GM19455 (cell line): ENCODE data around the gene NFIX.
A peak's percentile ranks its signal among the peaks of the same experiment; 100 is the strongest.
"Not testable (repeated sequence)": the region's sequence is repeated elsewhere in the genome, so short reads cannot be mapped to it uniquely, and the experiment has no call there.

Experiments
- ATAC-seq: cut with Tn5 transposase; IDR thresholded peaks from one replicate; pipeline ENCODE4 v1.9.1; 2021; ENCODE audit not compliant: unreplicated experiment

The NFIX gene

DNA sequence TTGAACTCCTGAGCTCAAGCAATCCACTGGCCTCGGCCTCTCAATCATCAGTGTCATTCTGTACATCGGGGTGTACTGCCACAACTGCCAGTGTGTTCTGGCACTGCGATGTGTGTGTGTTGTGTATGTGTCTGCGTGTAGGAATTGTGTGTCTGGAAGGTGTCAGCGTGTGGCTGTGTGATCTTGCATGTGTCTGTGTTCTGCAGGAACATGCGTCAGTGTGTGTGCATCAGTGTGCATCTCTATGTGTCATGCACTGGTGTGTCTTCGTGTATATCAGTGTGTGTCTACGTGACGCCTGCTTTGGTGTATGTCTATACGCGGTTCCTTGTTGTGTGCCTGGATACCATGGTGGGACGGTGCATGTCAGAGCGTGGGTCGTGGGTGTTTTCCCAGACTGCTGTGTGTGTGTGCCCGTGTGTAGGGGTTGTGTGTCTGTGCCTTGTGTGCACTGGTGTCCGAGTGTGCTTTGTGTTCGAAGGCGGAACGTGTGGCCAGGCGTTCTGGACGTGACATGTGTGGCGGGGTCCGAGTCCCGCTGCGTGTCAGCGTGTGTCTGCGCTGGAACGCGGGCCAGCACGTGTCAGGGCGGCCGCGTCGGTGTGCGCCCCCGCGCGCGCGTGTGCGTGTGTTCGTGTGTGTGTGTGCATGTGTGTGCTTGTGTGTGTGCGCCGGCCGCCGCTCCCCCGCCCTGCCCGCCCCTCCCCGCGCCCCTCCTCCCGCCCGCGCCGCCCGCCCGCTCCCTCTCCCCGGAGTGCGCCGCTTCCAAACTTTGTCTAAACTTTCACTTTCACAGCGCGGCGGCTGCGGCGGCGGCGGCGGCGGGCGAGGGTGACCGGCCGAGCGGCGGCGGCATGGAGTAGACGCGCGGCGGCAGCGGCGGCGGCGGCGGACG is at the start of gene NFIX:
TSS of gene NFIX (plus strand) at position 775 of the 895 bp plus-strand sequence. CDS start 363 bp downstream, outside the sequence.
- ATAC-seq, result no peak

DNA sequence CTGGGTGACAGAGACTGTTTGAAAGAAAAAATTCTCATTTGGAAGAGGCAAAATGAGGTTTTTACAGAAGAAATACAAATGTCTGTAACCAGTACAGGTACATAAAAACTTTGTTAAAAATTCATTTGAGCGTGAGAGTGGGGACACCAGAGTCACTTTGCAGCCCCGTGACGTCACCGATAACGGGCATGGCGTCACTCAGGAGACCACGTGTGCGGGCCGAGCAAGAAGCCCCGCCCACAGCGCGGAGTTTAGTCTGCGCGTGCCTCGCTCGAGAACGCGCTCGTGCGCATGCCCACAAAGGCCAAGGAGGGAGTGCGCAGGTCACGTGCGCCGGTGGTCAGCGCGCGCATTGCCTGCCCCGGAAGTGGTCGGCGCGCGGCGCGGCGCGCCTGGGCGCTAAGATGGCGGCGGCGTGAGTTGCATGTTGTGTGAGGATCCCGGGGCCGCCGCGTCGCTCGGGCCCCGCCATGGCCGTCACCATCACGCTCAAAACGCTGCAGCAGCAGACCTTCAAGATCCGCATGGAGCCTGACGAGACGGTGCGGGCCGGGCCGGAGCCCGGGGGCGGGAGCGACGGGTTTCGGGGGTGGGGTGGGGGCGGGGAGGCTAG is 49.7 kb upstream of the NFIX start, which contains the start of gene RAD23A:
TSS of gene RAD23A (plus strand) at position 384 of the 613 bp plus-strand sequence. CDS start at position 471, 87 bp downstream.
- peak; percentile 70 for ATAC-seq

DNA sequence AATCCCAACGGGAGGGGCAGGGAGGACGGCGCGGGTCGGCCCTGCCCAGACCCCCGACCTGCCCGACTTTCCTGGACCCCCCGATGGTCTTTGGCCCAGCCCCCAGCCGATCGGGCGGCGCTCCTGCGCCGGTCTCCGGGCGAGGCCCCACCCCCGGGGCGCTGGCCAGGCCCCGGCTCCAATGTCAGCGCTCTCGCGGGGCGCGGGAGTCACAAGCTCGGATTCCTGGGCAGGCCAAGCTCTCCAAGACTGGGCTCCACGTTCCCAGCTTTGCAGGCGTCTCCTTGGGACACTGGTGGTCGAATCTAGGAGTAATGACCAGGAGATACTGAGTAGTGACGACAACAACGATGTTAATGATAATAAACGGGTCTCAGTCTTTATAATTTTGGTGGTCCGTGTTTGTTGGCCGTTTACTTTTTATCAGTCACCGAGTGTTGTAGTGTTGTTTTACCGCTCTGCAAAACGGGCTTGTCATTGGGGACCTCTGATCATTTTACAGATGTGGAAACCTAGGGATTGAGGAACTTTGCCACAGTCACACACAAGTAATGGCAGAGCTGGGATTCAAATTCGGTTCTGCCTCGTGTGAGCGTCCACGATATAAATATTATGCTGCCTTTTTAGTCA is 49.1 kb upstream of the NFIX start:
- peak; percentile 27 for ATAC-seq

DNA sequence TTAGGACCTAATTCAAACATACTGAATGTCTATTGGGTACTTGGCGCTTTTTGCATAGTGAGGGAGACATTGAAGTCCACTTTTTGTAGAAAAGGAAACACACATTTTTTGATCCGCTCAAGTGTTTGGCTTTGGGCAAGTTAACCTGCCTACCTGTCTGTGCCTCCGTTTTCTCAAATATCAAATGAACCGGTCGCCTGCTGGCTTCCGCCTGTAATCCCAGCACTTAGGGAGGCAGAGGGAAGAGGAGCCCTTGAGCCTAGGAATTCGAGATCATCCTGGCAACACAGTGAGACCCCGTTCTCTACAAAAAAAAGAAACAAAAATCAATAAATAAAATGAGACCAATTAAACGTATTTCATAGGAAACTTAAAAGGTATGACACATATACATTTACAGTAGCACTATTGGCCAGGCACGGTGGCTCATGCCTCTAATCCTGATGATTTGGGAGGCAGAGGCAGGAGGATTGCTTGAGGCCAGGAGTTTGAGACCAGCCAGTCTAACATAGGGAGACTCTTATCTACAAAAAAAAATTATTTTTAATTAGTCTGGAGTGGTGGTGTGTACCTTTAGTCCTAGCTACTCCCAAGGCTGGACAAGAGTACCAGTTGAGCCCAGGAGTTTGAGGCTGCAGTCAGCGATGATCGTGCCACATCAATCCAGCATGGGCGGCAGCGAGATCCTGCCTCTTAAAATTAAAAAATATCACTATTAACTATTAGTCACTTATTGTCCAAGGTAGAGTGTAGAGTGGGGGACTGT is 48.4 kb upstream of the NFIX start:
- ATAC-seq, result no peak

DNA sequence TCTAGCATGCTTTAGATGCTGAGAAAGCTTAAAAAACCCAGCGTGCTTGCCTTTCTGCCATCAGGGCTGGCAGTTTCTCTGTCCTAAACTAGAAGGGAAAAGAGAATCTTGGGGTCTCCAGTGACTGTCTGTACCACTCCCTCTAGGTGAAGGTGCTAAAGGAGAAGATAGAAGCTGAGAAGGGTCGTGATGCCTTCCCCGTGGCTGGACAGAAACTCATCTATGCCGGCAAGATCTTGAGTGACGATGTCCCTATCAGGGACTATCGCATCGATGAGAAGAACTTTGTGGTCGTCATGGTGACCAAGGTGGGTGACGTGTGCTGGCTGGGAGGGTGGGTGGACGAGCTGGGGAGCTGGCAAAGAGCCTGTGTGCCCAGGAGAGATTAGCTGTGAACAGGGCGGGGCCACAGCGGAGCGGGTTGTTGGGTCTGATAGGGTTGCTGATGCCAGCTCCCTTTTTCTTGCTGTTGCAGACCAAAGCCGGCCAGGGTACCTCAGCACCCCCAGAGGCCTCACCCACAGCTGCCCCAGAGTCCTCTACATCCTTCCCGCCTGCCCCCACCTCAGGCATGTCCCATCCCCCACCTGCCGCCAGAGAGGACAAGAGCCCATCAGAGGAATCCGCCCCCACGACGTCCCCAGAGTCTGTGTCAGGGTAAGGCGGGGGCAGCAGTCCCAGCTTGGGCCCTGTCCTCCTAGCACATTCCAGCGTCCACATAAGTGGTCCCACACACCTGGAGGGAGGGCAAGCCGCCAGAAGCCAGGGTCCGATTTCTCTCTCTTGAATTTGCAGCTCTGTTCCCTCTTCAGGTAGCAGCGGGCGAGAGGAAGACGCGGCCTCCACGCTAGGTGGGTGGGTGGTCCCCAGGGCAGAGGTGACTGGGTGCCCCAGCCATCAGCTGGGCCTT is 47.3 kb upstream of the NFIX start:
- ATAC-seq, result no peak

DNA sequence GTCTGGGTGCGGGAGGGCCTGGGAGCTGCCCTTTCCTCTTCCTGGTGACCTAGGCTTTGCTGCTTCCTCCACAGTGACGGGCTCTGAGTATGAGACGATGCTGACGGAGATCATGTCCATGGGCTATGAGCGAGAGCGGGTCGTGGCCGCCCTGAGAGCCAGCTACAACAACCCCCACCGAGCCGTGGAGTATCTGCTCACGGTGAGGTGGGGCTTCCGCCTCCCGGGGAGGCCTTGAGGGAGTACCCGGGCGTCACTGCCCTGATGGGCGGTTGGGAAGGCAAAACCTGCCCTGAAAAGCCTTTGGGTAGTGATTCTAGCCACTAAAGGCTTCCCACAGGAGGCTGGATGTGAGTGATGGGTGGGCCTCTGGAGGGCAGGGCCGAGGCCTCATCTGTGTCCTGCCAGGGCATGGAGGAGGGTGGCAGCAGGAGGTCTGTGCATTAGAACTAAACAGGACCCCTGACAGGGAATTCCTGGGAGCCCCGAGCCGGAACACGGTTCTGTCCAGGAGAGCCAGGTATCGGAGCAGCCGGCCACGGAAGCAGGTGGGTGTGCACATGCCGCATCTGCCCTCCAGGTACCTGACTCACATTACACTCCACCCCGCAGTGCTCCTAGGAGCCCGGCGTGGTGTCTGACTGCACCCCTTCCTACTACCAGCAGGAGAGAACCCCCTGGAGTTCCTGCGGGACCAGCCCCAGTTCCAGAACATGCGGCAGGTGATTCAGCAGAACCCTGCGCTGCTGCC is 46.5 kb upstream of the NFIX start:
- no peak for ATAC-seq

DNA sequence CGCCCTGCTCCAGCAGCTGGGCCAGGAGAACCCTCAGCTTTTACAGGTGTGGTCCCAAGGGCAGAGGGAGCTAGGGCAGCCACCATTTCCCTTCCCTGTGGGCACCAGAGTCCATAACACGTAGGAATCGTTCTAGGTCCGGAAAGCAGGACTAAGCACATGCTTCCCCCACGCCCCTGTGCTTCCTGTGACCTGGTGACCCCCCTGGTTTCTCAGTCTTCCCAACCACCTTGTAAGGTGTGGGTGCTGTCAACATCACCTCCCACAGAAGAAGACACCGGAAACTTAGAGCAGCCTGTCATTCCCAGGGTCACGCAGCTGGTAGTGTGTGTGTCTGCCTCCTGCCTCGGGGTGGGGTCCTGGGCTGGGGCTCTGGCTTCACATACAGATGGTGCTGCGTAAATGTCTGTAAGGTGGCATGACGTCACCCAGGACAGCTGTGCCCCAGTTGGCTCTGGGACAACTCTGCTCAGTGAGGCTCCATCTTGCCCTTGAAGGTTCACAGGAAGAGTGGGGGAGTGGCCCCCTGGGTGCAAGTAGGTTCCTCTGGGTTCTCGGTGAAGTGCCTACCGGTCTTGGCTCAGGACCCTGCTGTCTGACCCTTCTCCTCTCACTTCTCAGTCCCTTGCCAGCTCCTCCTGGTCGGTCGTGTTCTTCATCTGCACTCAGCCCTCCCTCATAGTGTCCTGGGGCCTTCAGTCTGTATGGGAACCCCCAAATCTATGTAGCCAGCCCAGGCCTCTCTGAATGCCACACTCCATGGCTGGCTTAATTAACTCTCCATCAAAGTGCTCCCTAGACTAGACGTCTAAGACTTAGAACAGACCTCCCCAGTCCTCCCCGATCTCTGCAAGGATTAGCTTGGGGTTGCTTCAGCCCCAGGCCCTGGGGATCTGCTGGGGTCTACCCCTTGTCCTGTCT is 45.7 kb upstream of the NFIX start:
- ATAC-seq, result no peak

DNA sequence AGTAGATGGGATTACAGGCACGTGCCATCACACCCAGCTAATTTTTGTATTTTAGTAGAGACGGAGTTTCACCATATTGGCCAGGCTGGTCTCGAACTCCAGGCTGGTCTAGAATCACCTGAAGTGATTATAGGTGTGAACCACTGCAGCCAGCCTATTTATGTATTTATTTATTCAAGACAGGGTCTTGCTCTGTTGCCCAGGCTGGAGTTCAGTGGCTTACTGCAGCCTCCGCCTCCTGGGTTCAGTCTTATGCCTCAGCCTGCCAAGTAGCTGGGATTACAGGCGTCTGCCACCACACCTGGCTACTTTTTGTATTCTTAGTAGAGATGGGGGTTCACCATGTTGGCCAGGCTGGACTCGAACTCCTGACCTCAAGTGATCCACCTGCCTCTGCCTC is 43.2 kb upstream of the NFIX start:
- ATAC-seq, result not testable (repeated sequence)

DNA sequence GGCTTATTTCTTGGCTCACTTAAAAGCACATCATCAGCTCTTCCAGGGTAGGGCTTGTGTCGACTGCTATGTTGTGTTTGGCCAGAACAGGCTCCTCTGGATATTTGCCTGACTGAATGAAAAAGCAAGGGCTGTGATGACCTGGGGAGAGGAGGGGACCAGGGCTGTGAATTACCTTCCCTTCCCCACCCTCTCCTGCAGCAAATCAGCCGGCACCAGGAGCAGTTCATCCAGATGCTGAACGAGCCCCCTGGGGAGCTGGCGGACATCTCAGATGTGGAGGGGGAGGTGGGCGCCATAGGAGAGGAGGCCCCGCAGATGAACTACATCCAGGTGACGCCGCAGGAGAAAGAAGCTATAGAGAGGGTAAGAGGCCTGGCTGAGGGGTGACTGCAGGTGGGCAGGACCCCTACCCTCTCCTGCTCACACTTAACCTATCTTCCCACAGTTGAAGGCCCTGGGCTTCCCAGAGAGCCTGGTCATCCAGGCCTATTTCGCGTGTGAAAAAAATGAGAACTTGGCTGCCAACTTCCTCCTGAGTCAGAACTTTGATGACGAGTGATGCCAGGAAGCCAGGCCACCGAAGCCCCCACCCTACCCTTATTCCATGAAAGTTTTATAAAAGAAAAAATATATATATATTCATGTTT is 42.7 kb upstream of the NFIX start:
- no peak for ATAC-seq

DNA sequence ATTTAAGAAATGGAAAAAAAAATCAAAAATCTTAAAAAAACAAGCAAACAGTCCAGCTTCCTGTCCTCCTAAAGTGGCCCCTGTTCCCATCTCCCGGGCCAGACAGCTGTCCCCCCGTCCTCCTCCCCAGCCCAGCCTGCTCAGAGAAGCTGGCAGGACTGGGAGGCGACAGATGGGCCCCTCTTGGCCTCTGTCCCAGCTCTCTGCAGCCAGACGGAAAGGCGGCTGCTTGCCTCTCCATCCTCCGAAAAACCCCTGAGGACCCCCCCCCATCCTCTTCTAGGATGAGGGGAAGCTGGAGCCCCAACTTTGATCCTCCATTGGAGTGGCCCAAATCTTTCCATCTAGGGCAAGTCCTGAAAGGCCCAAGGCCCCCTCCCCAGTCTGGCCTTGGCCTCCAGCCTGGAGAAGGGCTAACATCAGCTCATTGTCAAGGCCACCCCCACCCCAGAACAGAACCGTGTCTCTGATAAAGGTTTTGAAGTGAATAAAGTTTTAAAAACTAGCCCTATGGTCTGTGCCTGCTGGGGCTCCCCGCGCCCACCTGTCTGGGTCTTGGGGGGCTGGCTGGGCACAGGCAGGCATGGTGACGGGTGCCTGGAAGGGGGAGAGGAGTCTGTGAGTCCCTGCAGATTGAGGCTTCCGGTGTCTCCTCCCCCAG is 42.0 kb upstream of the NFIX start:
- ATAC-seq, result no peak

DNA sequence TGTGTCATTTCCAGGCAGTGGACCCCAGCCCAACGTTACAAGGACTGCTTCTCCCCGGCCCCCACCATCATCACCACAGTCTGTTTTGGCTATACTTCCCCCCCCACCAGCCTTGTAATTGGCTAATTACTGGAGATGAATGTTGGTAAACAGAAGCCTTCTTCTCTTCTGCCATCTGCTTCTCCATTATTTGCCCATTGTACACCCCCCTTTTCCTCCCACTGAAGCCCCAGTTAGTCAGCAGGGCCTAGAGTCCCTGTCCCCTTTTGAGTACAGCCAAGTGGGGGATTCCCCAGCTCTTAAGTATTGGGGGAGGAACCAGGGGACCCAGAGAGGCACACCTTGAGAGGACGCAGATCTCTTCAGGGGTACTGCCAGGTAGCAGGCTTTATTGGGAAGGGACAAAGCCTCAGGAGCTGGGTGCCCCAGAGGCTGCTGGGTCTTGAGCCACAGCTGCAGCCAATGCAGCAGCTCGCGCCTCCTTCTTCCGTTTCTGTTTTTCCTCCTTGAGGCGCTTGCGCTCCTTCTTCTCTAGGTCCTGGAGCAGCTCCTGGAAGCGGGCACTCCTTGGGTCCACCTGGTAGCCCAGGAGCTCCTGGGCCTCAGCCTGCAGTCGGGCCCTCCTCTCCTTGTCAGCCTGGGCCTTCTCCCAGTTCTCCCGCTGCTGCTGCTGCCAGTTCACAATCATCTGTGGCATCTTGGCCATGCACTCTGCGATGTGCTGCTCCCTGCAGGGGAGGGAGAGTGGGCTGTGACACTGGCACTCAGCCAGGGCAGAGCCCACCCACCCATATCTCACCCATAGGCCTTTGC is 41.3 kb upstream of the NFIX start:
- no peak for ATAC-seq

DNA sequence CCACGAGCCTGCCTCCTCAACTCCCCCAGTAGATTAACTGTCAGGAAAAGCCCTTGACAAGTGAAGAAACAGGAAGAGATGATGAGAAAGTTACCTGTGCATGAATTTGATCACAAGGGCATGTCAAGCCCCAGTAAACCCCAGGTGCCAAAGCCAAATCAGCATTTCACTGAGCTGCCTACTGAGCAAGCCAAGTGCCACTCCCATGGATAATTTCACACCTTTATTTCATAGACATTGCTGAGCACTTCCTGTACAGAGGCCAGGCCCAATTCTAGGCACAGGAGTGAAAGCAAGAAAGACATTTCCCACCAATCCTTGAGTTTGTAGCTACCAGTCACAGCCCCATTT is 40.7 kb upstream of the NFIX start:
- no peak for ATAC-seq

DNA sequence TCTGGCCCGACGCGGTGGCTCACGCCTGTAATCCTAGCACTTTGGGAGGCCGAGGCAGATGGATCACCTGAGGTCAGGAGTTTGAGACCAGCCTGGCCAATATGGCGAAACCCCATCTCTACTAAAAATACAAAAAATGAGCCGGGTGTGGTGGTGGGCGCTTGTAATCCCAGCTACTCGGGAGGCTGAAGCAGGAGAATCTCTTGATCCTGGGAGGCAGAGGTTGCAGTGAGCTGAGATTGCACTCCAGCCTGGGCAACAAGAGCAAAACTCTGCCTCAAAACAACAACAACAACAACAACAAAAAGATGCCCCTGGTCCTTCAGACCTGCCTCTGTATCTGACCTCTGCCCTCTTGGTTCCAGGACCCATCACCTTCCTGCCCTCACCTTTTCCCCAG is 39.7 kb upstream of the NFIX start:
- ATAC-seq, result not testable (repeated sequence)

DNA sequence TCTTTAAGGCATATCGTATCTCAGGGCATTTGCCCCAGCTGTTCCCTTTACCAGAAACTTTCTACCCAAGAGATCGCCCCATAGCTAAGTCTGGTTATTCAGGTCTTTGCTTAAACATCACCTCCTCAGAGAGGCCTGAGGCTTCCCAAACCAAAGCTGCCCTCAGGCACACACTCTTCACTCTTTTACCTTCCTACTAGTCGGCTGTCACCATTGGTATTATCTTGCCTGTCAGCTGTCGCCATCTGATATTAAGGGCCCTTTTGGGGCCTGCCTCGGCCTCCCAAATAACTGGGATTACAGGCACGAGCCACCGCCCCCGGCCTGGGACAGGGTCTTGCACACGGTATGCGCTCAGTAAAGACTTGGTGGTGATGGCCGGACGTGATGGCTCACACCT is 39.3 kb upstream of the NFIX start:
- ATAC-seq, result no peak

DNA sequence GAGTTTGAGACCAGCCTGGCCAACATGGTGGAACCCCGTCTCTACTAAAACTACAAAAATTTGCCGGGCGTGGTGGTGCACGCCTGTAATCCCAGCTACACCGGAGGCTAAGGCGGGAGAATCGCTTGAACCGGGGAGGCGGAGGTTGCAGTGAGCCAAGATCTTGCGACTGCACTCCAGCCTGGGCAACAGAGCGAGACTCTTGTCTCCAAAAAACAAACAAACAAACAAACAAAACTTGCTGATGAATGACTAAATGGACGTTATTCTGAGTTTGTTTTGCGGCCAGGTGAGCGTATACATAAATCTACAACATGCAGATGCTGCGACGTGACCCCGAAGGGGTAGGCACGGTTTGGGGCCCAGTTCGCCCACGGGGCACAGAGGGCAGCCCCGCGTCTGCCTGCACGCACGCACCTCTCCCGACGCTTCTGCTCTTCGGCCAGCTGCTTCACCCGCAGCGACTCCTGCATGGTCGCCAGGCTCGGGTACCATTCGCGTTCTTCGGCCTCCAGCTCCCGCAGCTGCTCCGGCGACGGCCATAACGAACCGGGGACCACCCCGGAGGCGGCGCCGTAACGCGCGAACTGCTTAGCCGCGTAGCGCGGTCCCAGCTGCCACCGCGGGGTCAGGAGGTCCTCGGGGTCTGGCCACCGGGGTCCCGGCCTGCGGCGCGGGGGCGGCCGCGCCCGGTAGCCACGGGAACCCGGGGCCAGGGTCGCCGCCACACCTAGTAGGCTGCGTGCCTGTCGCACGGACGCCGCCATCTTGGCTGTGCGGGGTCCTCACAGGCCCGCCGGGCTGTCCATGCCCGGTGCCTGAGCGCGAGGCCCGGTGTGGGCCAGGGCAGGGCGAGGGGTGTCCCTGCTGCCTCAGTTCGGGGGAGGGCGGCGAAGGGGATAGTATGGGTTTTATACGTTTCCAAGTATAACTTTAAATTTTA is 38.6 kb upstream of the NFIX start, which contains the start of gene GADD45GIP1:
TSS of gene GADD45GIP1 (minus strand) at position 778 of the 943 bp plus-strand sequence. CDS start at position 767, 11 bp downstream.
- ATAC-seq, result peak; percentile 68
